Upper lobe of right lung (tissue), 1 donor: ENCODE measurements around the gene SOD2. TPM values are rescaled to one million over a fixed set of nuclear protein-coding genes. Genes with fewer than 3 reads are reported as not detected.
"Not testable (repeated sequence)": the region's sequence is repeated elsewhere in the genome, so short reads cannot be mapped to it uniquely, and the experiment has no call there.

Source experiments
- ATAC-seq: fragments of 200-7000 bp; cut with Tn5 transposase; one replicate; pipeline ENCODE4 v1.9.1; 2020; ENCODE audit warnings: mild to moderate bottlenecking, moderate library complexity
- DNase-seq: peaks from one replicate; pipeline ENCODE4 v3.0.0-alpha.2; 2020
- H3K27ac ChIP-seq: fragments of 200-600 bp; one replicate; pipeline ENCODE4 v1.8.0; 2022
- H3K27me3 ChIP-seq: fragments of 200-600 bp; one replicate; pipeline ENCODE4 v1.8.0; 2022; ENCODE audit warnings: mild to moderate bottlenecking
- H3K36me3 ChIP-seq: fragments of 200-600 bp; one replicate; pipeline ENCODE4 v1.8.0; 2022
- H3K4me1 ChIP-seq: fragments of 200-600 bp; one replicate; pipeline ENCODE4 v1.8.0; 2022
- H3K4me3 ChIP-seq: fragments of 200-600 bp; one replicate; pipeline ENCODE4 v1.8.0; 2022; ENCODE audit warnings: mild to moderate bottlenecking
- H3K9me3 ChIP-seq: fragments of 200-600 bp; one replicate; pipeline ENCODE4 v1.8.0; 2022
- intact Hi-C: fragments of 100-400 bp; cut with DNase I; formaldehyde crosslinking; loops from one replicate; pipeline ENCODE4 v1.11.0; 2022
- long read RNA-seq: library from polyadenylated mRNA; unstranded; transcript quantifications from one replicate; pipeline ENCODE4 v2.0.0, GENCODE V29; 2021
- total RNA-seq: library from RNA; stranded (reverse); fragmentation: NEBNext Ultra II Directional; extraction: Animal tissue kit (Norgen Biotek cat#: 25700); gene quantifications from one replicate; pipeline ENCODE4 v1.2.1, GENCODE V29; 2021
- TF ChIP-seq, protein P1 (sequence below): fragments of 200-600 bp; IDR thresholded peaks from one replicate; pipeline ENCODE4 v1.8.0; 2022; ENCODE audit warnings: antibody characterized with exemption
- donor health status: DM: no; HTN: yes; CAD: no; lungs with severe emphysema.

Gene SOD2
- 374 TPM for total RNA-seq
- long read RNA-seq, full-length matches to known transcripts = 623 of 697 reads
- long read RNA-seq, partial matches to known transcripts = 21 of 697 reads
- long read RNA-seq, other reads (novel, unspliced or antisense) = 53 of 697 reads

GRCh38 chr6:159693128-159693893 lies at the start of gene SOD2:
Gene SOD2 (minus strand): TSS chr6:159693241. CDS start chr6:159693167, 74 bp downstream.
- ATAC-seq = peak; percentile 91

GRCh38 chr6:159742165-159742564 lies 49.1 kb upstream of the SOD2 start:
- no peak for ATAC-seq
- H3K9me3 ChIP-seq = no peaks in the 10 kb centered on the region
- intact Hi-C loops = no loop called here
- H3K4me1 ChIP-seq = peaks cover 12% of the 10 kb centered on the region
- TF ChIP-seq, protein P1, sequence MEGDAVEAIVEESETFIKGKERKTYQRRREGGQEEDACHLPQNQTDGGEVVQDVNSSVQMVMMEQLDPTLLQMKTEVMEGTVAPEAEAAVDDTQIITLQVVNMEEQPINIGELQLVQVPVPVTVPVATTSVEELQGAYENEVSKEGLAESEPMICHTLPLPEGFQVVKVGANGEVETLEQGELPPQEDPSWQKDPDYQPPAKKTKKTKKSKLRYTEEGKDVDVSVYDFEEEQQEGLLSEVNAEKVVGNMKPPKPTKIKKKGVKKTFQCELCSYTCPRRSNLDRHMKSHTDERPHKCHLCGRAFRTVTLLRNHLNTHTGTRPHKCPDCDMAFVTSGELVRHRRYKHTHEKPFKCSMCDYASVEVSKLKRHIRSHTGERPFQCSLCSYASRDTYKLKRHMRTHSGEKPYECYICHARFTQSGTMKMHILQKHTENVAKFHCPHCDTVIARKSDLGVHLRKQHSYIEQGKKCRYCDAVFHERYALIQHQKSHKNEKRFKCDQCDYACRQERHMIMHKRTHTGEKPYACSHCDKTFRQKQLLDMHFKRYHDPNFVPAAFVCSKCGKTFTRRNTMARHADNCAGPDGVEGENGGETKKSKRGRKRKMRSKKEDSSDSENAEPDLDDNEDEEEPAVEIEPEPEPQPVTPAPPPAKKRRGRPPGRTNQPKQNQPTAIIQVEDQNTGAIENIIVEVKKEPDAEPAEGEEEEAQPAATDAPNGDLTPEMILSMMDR = no peak
- H3K27me3 ChIP-seq = no peaks in the 10 kb centered on the region
- H3K36me3 ChIP-seq = peaks cover 97% of the 10 kb centered on the region
- no peak overlapping the region for H3K27ac ChIP-seq
- no peak overlapping the region for H3K4me3 ChIP-seq
- DNase-seq = no peak

More at GRCh38 chr6:159693128-159693893, at the start of gene SOD2:
- peaks cover 17% of the 10 kb centered on the region for H3K36me3 ChIP-seq
- no peaks in the 10 kb centered on the region for H3K9me3 ChIP-seq
- intact Hi-C loops = no loop called here
- H3K4me3 ChIP-seq = peak within 1 kb of the TSS; percentile 84
- peak; percentile 95 for DNase-seq
- H3K27ac ChIP-seq = peak within 1 kb of the TSS; percentile 96
- H3K27me3 ChIP-seq = no peaks in the 10 kb centered on the region
- peaks cover 36% of the 10 kb centered on the region for H3K4me1 ChIP-seq
- TF ChIP-seq, protein P1 = no peak

DNA sequence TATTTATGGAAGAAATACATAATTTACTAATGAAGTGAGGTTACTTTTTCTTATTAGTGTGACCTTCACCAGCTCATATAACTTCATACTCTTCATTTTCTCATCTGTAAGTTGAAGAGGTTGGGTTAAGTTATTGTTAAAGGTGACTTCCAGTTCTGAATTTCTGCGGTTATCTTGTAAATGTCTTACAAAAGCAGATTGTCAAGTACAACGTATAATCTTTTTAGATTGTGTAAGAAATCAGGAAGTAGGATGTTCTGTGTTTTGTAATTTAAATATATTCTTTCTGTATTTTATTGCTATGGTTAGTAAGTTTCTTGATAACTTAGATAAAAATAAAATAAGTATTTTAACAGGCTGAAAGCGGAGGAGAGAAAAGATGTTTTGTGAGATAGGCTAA lies 46.3 kb upstream of the SOD2 start:
- TF ChIP-seq, protein P1 = no peak
- H3K4me1 ChIP-seq = peaks cover 12% of the 10 kb centered on the region
- no peak for DNase-seq
- no peaks in the 10 kb centered on the region for H3K9me3 ChIP-seq
- H3K27ac ChIP-seq = no peak overlapping the region
- H3K27me3 ChIP-seq = no peaks in the 10 kb centered on the region
- no peak for ATAC-seq
- H3K4me3 ChIP-seq = no peak overlapping the region
- intact Hi-C loops = no loop called here
- H3K36me3 ChIP-seq = peaks cover 74% of the 10 kb centered on the region

DNA sequence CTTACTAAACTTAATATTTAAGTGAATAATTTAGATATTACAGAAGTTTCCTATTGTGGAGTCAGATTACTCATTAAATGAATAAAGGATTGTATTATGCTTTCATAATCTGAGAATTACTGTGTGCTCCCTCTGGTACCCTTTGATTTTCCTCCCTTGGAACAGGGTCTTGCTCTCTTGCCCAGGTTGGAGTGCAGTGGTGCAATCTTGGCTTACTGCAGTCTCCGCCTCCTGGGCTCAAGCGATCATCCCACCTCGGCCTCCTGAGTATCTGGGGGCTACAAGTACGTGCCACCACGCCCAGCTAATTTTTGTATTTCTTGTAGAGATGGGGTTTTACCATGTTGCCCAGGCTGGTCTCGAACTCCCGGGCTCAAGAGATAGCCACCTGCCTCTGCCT lies 43.9 kb upstream of the SOD2 start:
- TF ChIP-seq, protein P1 = no peak
- Histone ChIP-seq H3K27ac (no peak overlapping the region), H3K36me3 (peaks cover 49% of the 10 kb centered on the region), H3K4me1 (peaks cover 18% of the 10 kb centered on the region), H3K4me3 (no peak overlapping the region), H3K27me3 (no peaks in the 10 kb centered on the region), H3K9me3 (no peaks in the 10 kb centered on the region)
- ATAC-seq (no peak), DNase-seq (no peak)
- intact Hi-C loops = no loop called here

DNA sequence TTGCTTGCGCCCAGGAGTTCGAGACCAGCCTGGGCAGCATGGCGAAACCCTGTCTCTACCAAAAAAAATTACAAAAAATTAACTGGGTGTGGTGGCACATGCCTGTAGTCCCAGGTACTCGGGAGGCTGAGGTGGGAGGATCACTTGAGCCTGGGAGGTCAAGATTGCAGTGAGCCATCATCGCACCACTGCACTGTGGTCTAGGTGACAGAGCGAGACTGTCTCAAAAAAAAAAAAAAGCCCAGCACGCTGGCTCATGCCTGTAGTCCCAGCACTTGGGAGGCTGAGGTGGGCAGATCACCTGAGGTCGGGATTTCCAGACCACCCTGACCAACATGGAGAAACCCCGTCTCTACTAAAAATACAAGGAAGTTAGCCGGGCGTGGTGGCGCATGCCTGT lies 40.4 kb upstream of the SOD2 start:
- peaks cover 18% of the 10 kb centered on the region for H3K36me3 ChIP-seq
- H3K4me3 ChIP-seq, H3K9me3 ChIP-seq, H3K27me3 ChIP-seq, intact Hi-C loops, H3K27ac ChIP-seq, DNase-seq, ATAC-seq: not testable (repeated sequence)
- H3K4me1 ChIP-seq = peaks cover 45% of the 10 kb centered on the region

DNA sequence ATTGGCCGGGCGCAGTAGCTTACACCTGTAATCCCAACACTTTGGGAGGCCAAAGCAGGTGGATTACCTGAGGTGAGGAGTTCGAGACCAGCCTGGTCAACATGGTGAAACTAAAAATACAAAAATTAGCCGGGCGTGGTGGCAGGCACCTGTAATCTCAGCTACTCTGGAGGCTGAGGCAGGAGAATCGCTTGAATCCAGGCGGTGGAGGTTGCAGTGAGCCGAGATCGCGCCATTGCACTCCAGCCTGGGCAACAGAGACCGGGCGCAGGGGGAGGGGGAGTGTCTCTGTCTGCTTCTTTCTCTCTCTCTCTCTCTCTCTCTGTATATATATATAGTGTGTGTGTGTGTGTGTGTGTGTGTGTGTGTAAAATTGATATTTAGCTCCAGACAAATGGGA lies 39.5 kb upstream of the SOD2 start:
- peaks cover 38% of the 10 kb centered on the region for H3K4me1 ChIP-seq
- intact Hi-C loops, ATAC-seq, H3K27ac ChIP-seq, H3K36me3 ChIP-seq, H3K9me3 ChIP-seq, DNase-seq, H3K27me3 ChIP-seq, H3K4me3 ChIP-seq: not testable (repeated sequence)
